ENCODE data around the gene DPEP2.
"Not testable (repeated sequence)": the region's sequence is repeated elsewhere in the genome, so short reads cannot be mapped to it uniquely, and the experiment has no call there.

The DPEP2 gene

DNA sequence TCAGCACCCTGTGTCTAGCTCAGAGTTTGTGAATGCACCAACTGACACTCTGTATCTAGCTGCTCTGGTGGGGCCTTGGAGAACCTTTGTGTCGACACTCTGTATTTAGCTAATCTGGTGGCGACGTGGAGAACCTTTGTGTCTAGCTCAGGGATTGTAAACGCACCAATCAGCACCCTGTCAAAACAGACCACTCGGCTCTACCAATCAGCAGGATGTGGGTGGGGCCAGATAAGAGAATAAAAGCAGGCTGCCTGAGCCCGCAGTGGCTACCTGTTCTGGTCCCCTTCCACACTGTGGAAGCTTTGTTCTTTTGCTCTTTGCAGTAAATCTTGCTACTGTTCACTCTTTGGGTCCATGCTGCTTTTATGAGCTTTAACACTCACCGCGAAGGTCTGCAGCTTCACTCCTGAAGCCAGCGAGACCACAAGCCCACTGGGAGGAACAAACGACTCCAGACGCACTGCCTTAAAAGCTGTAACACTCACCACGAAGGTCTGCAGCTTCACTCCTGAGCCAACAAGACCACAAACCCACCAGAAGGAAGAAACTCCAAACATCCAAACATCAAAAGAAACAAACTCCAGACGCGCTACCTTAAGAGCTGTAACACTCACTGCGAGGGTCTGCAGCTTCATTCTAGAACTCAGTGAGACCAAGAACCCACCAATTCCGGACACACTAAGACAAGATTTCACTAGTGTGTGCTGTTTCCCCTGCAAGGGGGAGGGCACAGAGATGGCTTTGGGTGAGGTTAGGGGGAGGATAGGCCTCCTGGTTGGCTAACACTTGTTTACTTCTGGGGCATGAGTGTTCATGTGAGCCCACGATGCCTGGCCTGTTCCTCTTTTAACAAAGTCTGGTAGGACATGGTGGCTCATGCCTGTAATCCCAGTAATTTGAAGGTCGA, at the start of gene DPEP2:
Gene DPEP2 (minus strand): TSS at position 706 of the 910 bp plus-strand sequence. CDS start 6,272 bp downstream, outside the sequence.
- DNase-seq: peak; percentile 31

- no peak for DNase-seq
Observed at GRCh38 chr16:68047987-68048386, 48.7 kb upstream of the DPEP2 start.

GRCh38 chr16:68046106-68046505, 46.8 kb upstream of the DPEP2 start:
- no peak for DNase-seq

GRCh38 chr16:68041783-68042182, 42.5 kb upstream of the DPEP2 start:
- DNase-seq: no peak

GRCh38 chr16:68040506-68041288, 41.4 kb upstream of the DPEP2 start:
- DNase-seq: peak; percentile 89

GRCh38 chr16:68037841-68038597, 38.7 kb upstream of the DPEP2 start:
- no peak for DNase-seq

- DNase-seq: no peak
Observed at GRCh38 chr16:68035227-68035626, 35.9 kb upstream of the DPEP2 start.

GRCh38 chr16:68033101-68033500, 33.8 kb upstream of the DPEP2 start:
- no peak for DNase-seq

DNA sequence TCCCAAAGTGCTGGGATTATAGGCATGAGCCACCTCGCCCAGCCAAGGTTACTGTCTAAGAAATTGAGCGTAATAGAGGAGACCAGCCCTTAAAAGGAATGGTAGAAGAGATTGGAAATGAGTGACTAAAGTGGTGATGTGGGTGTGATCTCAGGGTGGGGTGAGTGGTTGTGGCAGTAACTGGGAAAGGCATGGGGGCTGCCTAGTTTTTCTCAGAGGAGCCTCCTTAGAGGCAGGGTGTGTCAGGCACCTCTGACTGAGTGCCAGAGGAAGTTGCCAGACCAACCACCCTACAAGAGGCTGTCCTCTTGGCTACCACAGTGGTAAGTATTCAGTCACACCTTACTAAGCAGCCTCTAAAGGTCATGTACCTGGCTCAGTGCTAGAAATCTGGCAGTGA, 32.7 kb upstream of the DPEP2 start:
- DNase-seq: peak; percentile 65

- DNase-seq: not testable (repeated sequence)
Observed at GRCh38 chr16:68030108-68030507, 30.8 kb upstream of the DPEP2 start.

DNA sequence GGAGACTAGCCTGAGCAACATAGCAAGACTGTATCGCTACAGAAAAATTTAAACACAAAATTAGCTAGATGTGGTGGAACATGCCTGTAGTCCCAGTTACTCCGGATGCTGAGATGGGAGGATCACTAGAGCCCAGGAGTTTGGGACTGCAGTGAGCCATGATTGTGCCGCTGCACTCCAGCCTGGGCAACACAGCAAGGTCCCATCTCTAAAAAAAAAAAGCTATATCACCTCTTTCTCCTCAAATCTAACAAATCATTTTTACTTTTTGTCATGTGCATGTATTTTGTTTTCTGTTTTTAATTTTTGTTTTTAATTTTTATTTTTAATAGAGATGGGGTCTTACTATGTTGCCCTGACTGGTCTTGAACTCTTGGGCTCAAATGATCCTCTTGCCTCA, 29.7 kb upstream of the DPEP2 start:
- no peak for DNase-seq

- peak; percentile 91 for DNase-seq
Observed at GRCh38 chr16:68022728-68023537, 23.6 kb upstream of the DPEP2 start, which contains the start of the genes DDX28 and DUS2. Gene DDX28, minus strand, starts transcription at chr16:68023232. Its CDS starts 30 bp downstream, at chr16:68023202. Gene DUS2, plus strand, starts transcription at chr16:68023284. Its CDS starts 14,740 bp downstream, at chr16:68038024.

DNA sequence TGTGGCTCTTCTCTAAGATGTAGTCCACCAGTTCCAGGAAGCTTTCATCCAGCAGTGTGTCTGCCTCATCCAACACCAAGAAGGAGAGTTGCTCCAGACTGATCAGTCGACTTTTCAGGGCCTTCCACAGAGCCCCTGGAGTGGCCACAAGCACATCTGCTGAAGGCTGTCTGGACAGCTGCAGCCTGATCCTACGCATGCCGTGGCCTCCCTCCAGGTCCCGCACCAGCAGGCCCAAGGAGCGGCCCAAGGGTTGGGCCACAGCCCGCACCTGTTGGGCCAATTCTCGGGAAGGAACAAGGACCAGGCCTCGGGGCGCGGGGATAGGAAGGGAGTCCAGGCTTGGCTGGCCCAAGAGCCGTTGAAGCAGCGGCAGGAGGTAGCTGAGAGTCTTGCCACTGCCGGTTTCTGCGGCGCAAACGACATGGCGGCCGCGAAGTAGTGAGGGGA, 23.0 kb upstream of the DPEP2 start:
- no peak for DNase-seq

- DNase-seq: no peak
Observed at GRCh38 chr16:68021490-68021889, 22.2 kb upstream of the DPEP2 start.

GRCh38 chr16:68019167-68019680, 19.9 kb upstream of the DPEP2 start:
- DNase-seq: no peak

GRCh38 chr16:68015681-68016080, 16.4 kb upstream of the DPEP2 start, which contains the start of gene DPEP2NB:
Gene DPEP2NB, minus strand, starts transcription at chr16:68015911. Its CDS starts 141 bp downstream, at chr16:68015770.
- no peak for DNase-seq

GRCh38 chr16:68013440-68013839, 14.2 kb upstream of the DPEP2 start:
- no peak for DNase-seq

GRCh38 chr16:68009872-68010271, 10.6 kb upstream of the DPEP2 start:
- DNase-seq: not testable (repeated sequence)

- DNase-seq: no peak
Observed at GRCh38 chr16:68009157-68009735, 10.0 kb upstream of the DPEP2 start.

DNA sequence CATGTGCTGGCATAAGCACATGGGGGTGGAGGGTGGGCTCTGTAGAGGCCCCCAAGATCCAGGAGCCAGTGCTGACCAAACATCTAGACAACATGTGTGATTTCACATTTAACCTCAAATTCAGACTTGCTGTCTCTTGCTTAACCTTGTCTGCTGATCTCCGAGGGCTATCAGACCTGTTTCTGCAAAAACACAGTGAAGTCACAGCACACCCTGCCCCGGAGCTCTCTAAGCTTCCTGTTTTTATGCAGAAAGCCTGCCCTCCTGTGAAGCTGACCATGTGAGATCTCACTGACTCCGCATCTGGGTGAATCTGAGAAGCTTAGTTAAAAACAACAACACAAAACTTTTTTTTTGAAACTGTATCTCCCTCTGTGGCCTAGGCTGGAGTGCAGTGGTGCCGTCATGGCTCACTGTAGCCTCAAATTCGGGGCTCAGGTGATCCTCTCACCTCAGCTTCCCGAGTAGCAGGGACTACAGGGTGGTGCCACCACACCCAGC, 6.6 kb upstream of the DPEP2 start:
- DNase-seq: peak; percentile 37

GRCh38 chr16:68005211-68005610, 5.9 kb upstream of the DPEP2 start:
- no peak for DNase-seq

Measured in hematopoietic multipotent progenitor cell treated with erythropoietin and hydrocortisone succinate and interleukin-3 and kit ligand, for 8 days (in vitro differentiated cells).